ENCODE results near the gene KCNAB2.

The KCNAB2 gene

DNA sequence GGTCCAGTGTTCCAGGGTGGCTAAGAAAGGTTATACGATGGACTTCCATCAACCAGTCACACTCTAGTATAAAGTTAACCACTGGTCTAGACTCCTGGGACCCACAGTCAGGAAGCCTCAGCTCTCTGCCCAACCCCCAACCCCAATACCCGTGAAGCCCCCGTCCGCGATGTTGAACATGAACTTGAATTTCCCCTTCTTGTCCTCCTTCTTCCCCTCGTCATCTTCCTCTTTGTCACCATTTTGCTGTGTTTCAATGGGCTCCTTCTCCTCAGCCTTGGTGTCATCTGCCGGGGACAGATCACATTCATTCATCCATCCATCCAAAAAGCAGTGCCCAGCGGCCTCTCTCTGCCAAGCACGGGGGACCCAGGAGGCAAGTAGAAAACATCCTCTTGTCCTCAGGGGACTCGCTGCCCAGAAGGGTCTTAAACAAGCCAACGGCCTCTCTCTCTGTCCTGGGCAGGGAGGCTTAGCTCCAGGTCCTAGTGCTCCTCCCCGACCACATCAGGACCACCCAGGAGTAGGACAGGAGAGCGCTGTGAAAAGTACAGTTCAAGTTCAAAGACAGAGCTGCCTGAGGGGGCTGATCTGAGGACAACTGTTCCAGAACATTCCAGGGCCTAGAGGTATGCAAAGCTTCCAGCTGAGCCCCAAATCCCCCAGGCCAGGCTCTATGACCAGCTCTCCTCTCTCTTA, 66.5 kb downstream of the KCNAB2 start:
- no peak for DNase-seq

GRCh38 chr1:6112690-6113005, 67.0 kb downstream of the KCNAB2 start:
- no peak for DNase-seq

GRCh38 chr1:6113116-6113515, 67.4 kb downstream of the KCNAB2 start:
- DNase-seq = no peak

DNA sequence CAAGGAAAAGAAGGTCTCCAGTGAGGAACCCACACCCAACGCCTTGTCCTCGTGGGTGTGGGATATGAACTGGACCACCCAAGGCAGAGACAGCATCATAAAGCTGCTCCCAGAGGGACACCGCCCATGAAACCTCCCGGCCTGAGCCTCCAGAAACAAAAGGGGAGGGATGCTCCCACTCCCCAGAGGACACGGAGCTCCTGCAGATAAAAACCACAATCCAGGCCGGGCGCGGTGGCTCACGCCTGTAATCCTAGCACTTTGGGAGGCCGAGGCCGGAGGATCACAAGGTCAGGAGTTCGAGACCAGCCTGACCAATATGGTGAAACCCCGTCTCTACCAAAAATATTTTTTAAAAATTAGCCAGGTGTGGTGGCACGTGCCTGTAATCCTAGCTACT, 68.1 kb downstream of the KCNAB2 start:
- DNase-seq = no peak

DNA sequence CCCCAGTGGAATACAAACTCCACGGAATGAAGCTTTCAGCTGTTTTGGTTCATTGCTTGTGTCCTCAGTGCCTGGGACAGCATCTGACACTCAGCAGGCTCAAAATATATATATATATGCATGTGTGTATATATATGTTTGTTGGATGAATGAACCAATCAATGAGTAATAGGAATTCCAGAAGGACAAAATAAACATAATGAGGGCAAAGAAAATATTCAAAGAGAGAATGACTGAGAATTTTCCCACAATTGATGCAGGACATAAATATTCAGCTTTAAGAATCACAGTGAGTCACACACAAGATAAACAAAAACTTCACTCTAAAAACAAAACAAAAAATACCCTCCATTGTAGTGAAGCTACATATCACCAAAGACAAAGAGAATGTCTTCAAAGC, 70.4 kb downstream of the KCNAB2 start:
- DNase-seq = peak; percentile 52

DNA sequence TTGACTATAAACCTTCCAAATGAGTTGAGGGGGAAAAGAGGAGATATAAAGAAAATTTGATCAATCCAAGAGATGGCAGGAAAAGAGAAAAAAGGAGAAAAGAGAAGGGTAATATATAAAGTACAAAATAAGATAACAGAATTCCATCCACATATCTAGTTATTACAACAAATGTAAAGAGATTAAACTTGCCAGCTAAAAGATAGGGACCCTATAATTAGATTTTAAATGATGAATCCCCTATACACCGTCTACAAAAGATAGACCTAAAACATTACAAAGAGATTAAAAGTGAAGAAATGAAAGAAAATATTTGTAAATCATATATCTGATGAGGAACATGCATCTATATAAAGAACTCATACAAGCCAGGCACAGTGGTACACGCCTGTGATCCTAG, 71.4 kb downstream of the KCNAB2 start:
- no peak for DNase-seq

GRCh38 chr1:6117624-6118023, 71.9 kb downstream of the KCNAB2 start:
- DNase-seq = no peak

- DNase-seq = no peak
These were observed 72.7 kb downstream of the KCNAB2 start for GRCh38 chr1:6118415-6118814.

GRCh38 chr1:6121021-6121421, 75.3 kb downstream of the KCNAB2 start:
- DNase-seq = no peak

- no peak for DNase-seq
These were observed 76.1 kb downstream of the KCNAB2 start for GRCh38 chr1:6121651-6122370.

GRCh38 chr1:6123083-6123482, 77.4 kb downstream of the KCNAB2 start:
- DNase-seq = no peak

GRCh38 chr1:6123816-6124215, 78.1 kb downstream of the KCNAB2 start:
- no peak for DNase-seq

DNA sequence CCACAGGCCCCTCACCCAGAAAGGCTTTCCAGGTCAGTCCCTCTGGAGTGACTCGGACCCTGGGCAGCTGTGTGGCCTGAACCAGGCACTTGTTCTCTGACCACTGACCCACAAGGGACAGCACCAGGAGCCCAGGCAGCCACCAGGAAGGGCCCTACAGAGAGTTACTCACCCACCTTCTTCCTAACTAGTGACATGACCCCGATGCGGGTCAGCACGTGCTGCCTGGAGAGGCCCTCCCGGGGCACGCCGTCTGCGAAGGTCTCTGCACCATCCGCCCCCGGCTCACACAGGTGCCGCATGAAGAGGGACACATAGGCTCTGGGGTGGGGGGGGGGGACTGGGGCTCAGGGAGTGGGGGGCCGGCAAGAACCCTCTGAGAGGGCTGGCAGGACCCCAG, 78.7 kb downstream of the KCNAB2 start:
- no peak for DNase-seq

- no peak for DNase-seq
These were observed 79.2 kb downstream of the KCNAB2 start for GRCh38 chr1:6124746-6125365.

DNA sequence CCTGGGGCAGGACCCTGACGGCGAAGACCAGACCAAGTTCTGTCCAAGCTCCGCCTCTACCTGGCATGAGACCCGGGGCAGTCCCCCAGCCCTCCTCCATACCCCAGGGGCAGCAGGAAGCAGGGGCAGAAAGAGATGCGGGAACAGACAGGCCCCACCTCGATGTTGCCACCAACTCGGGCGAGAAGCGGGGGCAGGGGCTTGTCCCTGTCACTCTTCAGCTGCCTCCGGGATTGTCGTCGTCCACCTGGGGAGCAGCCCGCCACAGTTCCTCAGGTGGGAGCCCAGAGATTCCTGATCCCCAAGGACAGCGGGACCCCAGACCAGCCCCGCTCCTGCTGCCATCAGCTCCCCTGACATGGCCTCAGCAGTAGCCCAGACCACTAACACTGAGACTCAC, 79.7 kb downstream of the KCNAB2 start:
- DNase-seq = no peak

DNA sequence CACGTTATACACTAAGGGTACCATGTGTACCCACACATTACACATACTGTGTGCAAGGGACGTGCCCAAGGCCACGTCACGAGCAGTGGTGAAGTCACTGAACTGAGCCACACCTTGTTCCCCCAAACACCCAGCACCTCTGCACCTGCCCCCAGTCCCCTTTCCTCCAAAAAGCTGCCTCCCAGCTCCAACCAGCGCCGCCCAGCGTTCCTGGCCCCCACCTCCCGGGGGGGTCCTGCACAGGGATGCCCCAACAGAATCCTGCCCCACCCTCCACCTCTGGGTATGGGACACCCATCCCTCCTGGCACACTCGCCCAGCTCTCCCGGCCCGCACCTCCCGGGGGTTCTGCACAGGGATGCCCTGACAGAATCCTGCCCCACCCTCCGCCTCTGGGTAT, 80.3 kb downstream of the KCNAB2 start:
- no peak for DNase-seq

- no peak for DNase-seq
These were observed 80.9 kb downstream of the KCNAB2 start for GRCh38 chr1:6126521-6127067.

GRCh38 chr1:6127587-6128163, 82.0 kb downstream of the KCNAB2 start:
- DNase-seq = peak; percentile 66

DNA sequence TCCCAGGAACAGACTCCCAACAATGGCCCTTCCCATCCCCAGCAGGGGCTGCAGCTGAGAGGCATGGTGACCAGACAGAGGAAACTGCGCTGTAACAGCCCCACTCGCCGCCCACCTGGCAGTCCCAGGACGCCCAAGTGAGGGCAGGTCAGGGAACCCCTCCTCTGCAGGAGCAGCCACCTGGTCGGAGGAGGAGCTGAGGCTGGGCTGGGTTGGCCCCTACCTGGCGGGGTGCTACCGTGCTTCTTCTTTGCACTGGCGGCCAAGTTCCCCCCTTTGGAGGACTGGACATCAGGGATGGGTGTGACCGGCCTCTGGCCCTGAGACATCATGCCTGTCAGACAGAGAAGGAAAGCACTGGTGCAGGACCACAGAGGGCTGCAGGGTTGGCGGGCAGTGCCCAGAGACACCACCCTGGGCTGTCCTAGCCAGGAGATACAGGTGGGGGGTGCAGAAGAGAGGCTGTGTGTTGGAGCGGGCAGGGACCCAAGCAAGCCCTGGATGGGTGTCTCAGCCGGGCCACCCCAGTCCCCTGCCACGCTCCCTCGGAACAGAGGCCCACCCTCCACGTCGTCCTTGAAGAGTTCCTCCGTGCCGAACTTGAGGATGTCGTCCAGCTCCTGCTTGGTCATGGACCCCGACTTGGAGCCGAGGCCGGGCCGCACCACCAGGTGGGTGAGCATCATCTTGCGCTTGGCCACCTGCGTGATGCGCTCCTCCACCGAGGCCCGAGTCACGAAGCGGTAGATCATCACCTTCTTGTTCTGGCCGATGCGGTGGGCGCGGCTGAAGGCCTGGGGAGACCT, 82.8 kb downstream of the KCNAB2 start:
- no peak for DNase-seq

GRCh38 chr1:6129313-6129712, 83.6 kb downstream of the KCNAB2 start:
- no peak for DNase-seq

DNA sequence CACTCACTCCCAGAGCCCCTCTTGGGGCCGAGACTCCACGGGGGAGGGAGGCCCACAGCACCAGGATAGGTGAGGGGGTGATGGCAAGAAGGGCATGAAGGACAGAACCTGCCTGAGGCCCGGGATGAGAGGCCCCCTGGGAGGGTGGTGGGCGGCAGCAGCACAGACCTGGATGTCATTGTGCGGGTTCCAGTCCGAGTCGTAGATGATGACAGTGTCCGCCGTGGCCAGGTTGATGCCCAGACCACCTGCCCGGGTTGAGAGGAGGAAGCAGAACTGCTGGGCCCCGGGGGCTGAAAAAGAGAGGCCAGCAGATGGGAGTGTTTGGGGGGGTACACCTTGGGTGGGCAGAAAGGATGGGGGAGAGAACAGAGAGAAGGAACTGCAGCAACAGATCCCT, 84.3 kb downstream of the KCNAB2 start:
- DNase-seq = no peak

- no peak for DNase-seq
These were observed 84.9 kb downstream of the KCNAB2 start for GRCh38 chr1:6130596-6130995.

DNA sequence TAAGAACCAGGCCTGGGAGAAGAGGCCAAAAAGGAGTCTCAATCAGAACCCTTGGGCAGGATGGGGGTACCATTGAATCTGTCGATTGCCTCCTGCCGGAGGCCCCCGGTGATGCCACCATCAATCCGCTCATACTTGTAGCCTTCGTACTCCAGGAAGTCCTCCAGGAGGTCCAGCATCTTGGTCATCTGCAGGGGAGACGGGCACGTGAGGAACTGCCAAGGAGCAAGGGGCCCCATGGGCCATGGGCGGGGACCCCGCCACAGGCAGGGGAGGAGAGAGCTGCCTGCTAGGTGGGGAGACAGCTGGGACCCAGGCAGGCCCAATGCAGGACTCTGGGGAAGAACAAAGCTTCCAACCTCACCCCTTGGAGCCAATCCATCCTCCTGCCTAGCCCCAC, 85.9 kb downstream of the KCNAB2 start:
- no peak for DNase-seq

Measured in fibroblast of skin of scalp (primary cell).